ENCODE data around the gene GUK1.
A peak's percentile ranks its signal among the peaks of the same experiment; 100 is the strongest.

GUK1 gene, protein sequence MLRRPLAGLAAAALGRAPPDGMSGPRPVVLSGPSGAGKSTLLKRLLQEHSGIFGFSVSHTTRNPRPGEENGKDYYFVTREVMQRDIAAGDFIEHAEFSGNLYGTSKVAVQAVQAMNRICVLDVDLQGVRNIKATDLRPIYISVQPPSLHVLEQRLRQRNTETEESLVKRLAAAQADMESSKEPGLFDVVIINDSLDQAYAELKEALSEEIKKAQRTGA

DNA sequence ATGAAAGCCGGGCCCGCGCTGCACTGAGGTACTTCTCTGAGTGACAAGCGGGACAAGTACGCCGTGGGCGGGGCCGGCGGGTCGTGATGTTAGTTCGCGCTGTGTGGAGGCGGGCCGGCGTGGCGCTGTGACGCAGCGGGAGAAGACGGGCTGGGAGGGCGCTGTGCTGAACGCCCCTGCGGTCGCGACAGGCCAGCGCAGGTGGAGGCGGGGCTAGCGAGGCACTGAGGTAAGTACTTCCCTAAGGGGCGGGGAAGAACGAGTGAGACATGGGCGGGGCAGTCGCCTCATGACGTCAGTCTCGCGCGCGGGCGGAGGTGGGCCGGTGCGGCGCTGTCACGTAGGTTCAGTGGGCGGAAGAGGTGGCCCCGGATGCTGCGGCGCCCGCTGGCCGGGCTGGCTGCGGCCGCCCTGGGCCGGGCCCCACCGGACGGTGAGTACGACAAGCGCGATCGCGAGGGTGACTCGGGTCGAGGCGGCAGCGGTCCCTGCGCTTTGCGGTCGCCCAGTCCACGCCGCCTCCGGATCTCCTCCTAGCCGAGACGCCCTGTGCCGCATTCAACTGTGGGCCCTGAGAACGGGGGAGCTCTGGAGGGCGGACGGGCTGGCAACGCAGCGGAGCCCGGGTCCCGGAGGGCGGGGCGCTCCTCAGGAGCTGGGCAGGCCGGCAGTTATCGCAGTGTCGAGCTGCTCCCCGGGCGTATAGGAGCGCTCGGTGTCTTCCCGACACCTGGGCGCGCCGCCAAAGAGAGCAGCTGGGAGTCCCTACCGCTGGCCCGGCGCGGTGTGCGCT lies at the start of gene GUK1:
Gene GUK1 (plus strand): TSS at position 349 of the 793 bp plus-strand sequence. CDS start 24 bp downstream, at position 373.
- peak; percentile 100 for DNase-seq (ENCODE audit: low read depth in 2 of 2)

DNA sequence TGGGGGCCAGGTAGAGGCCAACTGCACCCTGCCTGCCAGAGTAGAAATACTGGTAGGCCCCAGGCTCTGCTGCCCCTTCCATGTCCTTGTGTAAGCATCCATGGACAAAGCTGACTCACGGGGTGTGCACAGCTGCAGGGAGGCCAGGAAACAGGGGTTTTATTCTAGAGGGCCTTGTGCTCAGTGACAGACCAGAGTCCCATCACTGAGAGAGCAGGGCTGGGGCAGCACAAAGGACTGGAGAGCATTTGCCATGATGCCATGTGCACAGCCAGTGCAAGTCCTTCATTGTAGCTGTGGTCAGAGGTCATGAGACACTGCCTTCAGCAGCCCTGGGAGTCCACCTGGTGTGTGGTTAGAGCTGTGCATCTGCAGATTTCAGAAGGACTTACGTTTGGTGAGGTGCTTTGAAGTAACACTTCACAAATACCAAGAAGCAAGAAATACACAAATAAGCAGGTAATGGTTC lies 49.4 kb upstream of the GUK1 start:
- no peak for DNase-seq (ENCODE audit: low read depth in 2 of 2)

DNA sequence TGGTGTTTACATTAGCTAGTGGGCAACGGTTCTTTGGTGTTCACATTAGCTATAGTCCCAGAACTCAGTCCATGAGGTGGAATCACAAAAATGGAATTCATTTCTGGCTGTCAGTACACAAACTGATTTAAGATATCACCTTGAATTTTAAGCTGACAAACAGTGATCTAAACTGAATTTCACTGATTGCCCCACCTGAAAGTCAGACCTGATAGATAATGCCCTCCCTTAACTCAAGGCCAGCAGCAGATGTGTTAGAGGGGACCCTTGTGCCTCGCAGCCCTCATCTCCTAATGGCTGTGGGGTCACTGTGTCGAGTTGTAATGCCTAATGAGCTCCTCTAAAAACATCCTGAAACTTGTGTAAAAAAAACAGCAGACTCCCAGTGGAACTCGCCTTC lies 49.0 kb upstream of the GUK1 start:
- no peak for DNase-seq (ENCODE audit: low read depth in 2 of 2)

DNA sequence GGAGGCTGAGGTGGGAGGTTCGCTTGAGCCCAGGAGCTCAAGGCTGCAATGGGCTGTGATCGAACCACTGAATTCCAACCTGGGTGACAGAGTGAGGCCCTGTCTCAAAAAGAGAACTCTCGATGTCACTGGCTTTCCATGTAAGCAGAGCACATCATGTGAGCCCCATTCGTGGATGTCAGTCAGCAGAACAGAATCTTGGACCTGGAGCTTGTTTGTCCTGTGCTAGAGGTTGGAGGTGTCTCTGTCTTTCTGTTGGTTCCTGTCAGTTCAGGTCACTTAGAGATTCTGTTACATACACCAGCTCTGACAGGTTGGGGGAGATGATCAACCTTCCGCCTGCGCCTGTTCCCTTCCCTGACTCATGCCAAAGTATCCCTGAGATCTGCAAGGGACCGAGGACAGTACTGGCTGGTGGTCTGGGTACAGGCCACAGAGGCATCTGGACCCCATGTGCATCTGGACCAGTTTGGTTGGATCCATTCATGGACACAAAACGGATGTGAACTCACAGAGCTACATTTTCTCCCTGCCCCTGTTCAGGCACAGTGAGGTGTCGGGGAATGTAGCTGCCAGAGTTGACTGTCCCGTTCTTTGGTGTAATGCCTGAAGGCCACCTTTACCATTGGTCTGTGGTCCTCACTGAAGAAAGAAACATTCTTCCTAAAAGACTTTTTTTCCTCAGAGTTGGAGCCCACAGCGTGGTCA lies 47.6 kb upstream of the GUK1 start:
- no peak for DNase-seq (ENCODE audit: low read depth in 2 of 2)

DNA sequence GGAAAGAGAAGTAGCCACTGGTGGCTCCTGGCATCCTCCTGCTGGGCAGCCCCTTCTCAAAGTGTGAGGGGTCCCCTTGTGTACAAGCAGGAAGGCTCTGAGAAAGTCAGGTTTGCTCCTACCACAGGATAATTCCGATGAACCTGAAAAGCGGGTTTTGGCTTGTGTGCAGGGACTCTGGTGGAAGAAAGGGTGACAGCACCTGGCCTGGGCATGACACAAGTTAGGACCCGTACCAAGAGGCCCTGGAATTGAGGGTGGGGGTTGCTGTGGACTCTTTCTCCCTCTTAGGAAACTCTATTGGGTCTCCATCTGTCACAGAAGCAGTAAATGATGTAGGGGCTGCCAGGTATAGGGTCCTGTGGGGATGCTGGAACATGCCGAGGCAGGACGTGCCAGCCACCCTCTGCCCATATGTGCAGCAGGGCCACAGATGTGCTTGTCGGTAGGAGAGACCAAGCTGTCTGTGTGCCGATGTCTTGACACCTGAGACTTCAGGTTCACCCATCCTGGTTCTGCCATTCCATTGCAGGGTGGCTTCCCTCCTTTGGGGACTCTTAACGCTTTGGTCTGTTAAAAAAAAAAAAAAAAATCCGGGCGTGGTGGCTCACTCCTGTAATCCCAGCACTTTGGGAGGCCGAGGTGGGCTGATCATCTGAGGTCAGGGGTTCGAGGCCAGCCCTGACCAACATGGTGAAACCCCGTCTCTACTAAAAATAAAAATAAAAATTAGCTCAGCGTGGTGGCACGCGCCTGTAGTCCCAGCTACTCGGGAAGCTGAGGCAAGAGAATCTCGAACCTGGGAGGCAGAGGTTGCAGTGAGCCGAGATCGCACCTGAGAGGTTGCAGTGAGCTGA lies 46.8 kb upstream of the GUK1 start:
- DNase-seq (ENCODE audit: low read depth in 2 of 2): no peak

DNA sequence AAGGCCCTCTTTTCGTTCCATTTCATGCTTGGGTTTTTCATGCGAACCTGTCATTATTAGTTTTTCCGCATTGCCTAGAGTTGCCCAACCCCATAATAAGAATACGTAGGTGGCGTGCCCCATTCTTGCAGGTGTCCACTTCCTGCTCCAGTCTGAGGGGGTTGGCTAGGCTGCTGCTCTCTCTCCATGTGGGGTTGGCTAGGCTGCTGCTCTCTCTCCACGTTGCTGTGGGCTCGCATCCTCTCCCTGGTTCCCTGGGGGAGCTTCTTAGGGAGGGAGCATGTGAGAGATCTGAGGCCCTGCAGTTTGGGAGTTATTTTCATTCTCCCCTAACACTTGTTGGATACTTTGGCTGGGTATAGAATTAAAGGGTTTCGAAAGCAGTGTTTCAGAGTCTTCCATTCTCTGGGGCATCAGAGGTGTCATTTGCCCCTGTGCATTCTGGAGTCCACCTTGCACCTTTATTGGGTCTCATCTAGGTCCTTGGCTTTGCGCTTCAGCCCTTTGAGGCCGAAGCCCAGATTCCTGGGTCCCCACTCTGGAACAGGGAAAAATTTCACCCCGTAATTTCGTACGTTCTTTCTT lies 45.6 kb upstream of the GUK1 start:
- no peak for DNase-seq (ENCODE audit: low read depth in 2 of 2)

DNA sequence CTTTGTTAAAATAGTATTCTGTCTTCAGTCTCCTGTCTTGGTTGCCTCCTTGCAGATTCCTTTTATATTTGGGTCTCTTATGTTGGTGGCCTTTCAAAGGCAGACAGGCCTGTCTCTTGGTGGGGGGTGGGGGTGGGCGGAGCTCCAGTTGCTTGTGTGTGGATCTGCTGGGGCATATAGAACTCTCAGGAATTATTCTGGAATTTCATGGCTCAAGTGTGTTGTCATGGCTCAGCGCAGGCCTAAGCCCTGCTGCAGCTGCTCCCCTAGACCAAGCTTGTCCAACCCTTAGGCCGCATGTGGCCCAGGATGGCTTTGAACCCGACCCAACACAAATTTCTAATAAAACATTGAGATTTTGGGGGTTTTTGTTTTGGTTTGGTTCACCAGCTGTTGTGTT lies 44.9 kb upstream of the GUK1 start:
- no peak for DNase-seq (ENCODE audit: low read depth in 2 of 2)

DNA sequence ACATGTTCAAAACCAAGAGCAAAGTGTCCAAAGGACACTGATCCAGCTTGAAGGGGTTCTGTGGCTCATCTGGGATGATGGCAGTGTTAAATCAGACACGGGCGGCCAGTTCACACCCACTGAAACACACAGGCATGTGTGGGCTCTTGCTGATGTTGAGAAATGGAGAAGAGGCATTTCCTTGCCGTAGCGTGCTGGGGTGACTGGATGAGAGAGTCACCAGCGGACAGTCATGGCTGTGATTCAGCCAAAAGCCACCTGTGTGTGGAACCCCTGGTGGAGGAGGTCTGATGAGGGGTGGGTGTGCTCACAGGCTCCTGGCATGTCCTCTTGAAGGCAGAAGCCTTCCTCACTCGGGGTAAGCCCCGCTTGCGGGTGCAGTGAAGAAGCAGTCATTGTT lies 44.1 kb upstream of the GUK1 start:
- DNase-seq (ENCODE audit: low read depth in 2 of 2): no peak

DNA sequence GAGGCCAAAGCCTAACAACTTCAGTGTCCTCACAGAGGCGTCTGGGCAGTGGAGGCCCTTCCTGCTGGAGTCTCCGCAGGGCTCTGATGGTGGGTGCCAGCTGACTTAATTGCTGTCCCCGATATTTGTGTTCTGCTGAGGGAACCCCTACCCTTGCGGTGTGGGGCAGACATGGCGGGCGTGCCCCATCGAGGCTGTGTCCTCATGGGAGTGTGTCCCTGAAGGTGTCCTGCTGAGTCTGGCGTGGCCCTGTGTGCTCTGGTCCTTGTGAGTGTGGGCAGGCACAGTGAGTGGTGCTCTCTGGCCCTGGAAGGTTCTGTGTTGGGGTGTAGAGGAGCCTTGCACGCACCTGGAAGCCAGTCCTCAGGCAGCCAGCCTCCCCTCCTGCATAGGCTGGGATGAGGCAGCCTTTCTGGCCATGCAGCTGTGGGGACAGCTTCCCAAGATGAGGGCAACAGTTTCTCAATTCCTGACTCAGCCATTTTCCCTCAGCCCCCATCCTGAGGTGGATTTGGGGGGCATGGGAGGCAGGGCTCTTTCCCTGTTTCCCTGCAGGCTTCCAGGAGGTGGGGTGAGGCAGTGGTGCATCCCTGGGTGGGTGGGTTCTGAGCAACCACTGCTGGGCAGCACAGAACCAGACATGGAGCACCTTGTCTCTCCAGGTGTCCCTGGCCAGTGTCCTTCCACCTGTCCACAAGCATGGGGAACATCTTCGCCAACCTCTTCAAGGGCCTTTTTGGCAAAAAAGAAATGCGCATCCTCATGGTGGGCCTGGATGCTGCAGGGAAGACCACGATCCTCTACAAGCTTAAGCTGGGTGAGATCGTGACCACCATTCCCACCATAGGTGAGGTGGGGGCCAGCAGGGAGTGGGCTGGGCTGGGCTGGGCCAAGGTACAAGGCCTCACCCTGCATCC lies 43.4 kb upstream of the GUK1 start:
- DNase-seq (ENCODE audit: low read depth in 2 of 2): no peak

DNA sequence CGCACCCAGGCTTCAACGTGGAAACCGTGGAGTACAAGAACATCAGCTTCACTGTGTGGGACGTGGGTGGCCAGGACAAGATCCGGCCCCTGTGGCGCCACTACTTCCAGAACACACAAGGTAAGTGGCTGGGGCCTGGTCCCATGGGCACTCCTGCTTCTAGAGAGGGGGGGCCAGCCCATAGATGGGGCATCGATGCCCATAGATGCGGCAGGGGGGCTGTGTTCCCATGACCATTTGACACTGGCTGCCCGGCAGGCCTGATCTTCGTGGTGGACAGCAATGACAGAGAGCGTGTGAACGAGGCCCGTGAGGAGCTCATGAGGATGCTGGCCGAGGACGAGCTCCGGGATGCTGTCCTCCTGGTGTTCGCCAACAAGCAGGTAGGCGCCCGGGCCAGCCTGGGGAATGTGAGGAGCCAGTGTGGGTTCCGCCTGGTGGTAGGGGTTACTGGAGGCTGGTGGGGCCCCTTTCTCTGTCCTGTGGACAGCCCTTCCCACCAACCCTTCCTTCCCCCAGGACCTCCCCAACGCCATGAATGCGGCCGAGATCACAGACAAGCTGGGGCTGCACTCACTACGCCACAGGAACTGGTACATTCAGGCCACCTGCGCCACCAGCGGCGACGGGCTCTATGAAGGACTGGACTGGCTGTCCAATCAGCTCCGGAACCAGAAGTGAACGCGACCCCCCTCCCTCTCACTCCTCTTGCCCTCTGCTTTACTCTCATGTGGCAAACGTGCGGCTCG lies 42.6 kb upstream of the GUK1 start:
- no peak for DNase-seq (ENCODE audit: low read depth in 2 of 2)

DNA sequence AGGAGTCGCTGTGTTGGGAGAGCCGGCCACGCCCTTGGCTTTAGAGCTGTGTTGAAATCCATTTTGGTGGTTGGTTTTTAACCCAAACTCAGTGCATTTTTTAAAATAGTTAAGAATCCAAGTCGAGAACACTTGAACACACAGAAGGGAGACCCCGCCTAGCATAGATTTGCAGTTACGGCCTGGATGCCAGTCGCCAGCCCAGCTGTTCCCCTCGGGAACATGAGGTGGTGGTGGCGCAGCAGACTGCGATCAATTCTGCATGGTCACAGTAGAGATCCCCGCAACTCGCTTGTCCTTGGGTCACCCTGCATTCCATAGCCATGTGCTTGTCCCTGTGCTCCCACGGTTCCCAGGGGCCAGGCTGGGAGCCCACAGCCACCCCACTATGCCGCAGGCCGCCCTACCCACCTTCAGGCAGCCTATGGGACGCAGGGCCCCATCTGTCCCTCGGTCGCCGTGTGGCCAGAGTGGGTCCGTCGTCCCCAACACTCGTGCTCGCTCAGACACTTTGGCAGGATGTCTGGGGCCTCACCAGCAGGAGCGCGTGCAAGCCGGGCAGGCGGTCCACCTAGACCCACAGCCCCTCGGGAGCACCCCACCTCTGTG lies 41.7 kb upstream of the GUK1 start:
- DNase-seq (ENCODE audit: low read depth in 2 of 2): no peak

DNA sequence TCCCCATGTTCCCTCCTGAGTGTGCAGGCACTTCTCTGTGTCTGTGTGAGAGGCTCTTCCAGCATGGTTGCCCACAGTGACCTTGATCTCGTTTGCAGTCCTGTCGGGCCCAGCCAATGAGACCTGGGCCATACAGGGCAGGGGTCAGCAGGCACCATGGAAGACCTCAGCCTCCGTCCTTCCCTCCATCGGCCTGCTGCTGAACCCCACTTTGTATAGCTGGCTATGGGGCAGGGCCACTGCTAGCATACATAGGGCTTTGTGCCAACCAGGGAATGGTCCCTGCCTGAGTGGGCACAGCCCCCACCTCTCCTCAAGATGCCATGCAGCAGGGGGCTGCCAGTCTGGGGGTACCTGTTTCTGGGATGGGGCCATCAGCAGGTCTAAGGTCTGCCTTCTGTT lies 40.7 kb upstream of the GUK1 start:
- no peak for DNase-seq (ENCODE audit: low read depth in 2 of 2)

DNA sequence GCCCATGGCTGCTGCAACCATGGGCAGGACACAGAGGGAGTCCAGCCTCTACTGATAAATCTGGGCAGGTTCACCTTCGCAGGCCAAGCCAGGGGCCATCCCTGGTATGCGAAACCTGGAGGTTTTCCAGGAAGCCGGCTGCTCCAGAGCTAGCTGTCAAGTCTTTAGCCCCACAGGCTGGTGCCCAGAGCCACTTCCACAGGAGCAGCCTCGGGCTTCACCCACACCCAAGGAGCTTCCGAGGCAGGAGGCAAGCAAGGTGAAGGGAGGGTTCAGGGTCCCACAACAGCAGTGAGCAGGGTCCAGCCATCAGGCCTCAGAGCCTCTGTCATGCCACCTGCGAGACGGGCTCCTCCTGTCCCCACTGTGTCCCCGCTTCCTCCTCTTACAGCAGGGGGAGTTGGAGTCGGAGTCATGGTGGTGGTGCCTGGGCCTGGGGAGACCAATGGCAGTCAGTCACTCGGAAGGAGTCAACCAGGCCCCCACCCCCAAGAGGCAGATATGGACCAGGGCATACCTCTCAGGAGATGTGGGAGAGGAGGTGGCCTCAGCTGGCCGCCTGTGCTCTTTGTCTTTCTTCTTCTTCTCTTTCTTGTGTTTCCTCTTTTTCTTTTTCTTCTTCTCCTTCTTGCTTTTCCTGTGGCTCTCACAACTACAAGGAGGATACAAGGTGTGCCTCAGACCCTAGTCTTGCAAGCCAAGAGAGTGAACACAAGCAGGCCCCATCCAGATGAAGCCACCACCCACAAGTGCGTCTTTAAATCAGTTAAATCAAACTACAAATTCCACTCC lies 39.1 kb upstream of the GUK1 start:
- no peak for DNase-seq (ENCODE audit: low read depth in 2 of 2)

DNA sequence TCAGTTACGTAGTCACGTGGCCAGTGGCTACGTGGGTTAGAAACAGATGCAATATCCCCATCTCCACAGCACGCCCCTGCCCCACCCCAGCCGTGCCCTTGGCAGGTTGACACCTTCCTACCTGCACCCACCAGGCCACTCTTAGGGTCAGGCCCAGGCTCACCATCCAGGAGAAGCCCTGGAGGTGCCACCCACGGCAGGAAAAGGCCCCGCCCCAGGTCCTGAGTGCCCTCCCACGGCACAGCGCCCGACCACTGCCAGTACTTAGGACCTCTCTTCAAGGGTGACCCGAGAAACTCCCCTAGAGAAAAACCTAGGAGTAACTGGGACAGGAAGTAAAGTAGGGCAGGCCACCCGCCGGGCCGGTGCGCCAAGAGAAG lies 38.5 kb upstream of the GUK1 start:
- DNase-seq (ENCODE audit: low read depth in 2 of 2): no peak

DNA sequence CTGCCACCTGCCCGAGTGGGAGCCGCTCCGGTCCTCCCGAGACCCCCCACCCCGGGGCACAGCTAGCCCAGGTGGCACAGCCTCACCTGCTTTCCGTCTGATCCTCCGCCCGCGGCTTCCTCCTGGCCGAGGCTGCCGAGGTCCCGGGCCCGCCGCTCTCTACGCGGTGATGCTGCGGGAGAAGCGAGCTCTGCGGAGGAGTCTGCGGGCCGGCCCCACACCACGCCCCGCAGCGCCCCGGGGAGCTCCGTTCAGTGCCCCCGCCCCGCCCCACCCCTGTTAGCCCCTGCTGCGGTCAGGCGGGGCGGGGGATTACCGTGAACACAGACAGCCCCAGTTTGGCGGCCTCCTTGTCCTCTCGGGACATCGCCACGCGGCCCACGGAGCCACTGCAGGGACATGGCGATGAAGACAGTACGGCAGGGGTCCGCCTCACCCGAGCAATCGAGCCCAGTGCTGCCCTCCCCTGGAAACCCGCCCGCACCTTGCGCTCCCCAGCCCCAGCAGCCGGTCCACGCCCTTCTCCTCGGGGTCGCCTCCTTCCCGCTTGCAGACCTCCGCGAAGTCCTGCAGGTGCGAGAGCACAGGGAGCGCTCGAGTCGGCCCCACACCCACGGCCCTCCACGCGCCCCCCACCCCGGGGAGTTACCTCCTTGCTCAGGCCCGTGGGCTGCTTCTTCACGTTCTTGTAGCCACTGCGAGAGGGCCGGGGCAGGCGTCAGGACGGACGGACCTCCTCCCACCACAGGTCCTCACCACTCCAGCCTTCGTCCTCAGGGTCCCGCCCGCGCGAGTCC lies 37.9 kb upstream of the GUK1 start:
- peak in 1 of 2 donors; percentile 47 for DNase-seq (ENCODE audit: low read depth in 2 of 2)

DNA sequence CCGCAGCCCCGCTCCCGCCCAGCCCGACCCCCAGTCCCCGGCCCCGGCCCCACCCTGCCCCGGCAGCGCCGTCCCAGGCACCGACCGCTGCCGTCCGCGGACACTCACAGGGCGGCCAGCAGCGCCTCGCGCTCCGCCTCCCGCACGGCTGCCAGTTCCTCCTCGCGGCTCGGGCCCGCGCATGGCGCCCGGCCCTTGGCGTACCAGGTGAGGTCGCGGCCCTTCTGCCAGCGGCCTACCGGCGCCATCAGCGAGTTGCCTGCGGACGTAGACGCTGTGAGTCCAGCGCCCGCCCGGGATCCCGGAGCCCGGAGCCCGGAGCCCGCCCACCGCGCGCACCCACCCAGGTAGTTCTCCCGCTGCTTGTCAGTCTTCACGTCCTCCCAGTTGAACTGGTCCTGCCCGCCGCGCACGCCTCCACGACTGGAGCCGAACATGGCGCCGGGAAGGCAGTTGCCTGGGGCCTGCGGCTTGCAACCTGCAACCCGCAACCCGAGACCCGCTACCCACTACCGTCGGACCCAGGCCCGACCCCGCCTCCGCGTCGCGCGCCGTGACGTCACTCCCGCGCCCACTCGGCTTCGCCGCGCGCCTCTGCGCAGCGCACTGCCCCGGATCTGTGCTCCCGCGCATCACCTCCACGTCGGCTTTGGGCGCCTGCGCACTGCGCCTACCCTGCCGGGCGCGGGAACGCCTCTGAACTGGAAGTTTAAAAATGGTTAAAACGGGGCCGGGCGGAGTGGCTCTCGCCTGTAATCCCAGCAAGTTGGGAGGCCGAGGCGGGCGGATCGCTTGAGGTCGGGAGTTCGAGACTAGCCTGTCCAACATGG lies 37.1 kb upstream of the GUK1 start, which contains the start of gene C1orf35:
Gene C1orf35 (minus strand): TSS at position 535 of the 830 bp plus-strand sequence. CDS start 98 bp downstream, at position 437.
- peak; percentile 87 to 91 for DNase-seq (ENCODE audit: low read depth in 2 of 2)
